ENCODE measurements around the gene MAF.

DNA sequence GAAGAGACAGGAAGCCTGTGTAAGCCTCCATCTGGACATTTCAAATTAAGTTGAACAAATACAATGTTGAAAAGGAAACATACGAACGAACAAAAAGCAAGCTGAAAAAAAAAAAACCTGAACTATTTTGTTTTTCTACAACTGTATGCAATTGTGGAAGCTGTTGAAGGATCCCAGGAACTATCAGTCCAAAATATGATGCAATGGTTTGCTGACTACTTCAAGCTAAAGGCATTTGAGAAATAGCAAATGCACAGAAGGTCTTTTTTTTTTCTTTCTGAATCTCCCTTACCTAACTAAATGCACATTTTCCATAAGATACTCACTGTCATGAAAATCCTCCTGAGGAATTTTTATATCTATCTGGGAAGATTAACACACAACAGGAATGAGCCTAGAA, 40.2 kb downstream of the MAF start:
- TF ChIP-seq, protein P1, sequence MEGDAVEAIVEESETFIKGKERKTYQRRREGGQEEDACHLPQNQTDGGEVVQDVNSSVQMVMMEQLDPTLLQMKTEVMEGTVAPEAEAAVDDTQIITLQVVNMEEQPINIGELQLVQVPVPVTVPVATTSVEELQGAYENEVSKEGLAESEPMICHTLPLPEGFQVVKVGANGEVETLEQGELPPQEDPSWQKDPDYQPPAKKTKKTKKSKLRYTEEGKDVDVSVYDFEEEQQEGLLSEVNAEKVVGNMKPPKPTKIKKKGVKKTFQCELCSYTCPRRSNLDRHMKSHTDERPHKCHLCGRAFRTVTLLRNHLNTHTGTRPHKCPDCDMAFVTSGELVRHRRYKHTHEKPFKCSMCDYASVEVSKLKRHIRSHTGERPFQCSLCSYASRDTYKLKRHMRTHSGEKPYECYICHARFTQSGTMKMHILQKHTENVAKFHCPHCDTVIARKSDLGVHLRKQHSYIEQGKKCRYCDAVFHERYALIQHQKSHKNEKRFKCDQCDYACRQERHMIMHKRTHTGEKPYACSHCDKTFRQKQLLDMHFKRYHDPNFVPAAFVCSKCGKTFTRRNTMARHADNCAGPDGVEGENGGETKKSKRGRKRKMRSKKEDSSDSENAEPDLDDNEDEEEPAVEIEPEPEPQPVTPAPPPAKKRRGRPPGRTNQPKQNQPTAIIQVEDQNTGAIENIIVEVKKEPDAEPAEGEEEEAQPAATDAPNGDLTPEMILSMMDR (IDR thresholded peaks at IDR 0.05 in 8 of 11, conservative IDR thresholded peaks at IDR 0.05 in 3 of 11): no peak
- TF ChIP-seq POLR2AphosphoS5 (IDR thresholded peaks at IDR 0.05): no peak
